HG02759 (cell line): ENCODE data around the gene ERBB2.
"Not testable (repeated sequence)": the region's sequence is repeated elsewhere in the genome, so short reads cannot be mapped to it uniquely, and the experiment has no call there.

ENCODE experiments used
- ATAC-seq: cut with Tn5 transposase; IDR thresholded peaks from one replicate; pipeline ENCODE4 v1.9.1; 2021; ENCODE audit warnings: mild to moderate bottlenecking, moderate library complexity; ENCODE audit not compliant: unreplicated experiment

The ERBB2 gene

GRCh38 chr17:39756380-39757079 is 56.7 kb downstream of the ERBB2 start:
- ATAC-seq = no peak

DNA sequence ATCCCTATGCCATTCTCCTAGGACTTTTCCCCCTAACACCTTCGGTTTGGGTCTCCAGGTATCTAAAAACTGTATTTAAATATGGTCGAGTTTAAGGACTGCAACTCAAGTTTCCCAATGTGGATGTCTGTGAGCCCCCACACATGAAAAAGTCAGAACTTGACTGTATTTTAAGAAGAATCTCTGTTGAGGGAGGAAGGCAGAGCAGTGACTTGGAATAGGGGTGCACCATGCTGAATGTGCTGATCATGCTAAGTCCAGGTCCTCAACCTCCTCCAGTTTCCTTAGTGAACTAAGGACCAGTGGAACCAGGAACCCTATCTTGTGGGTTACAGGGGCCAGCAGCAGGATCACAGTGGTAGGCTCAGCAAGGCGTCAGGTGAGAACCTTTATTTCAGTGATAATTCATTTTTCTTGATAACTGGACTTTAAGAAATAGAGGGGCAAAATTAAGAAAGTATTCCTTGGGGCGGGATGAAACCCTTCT is 57.4 kb downstream of the ERBB2 start:
- no peak for ATAC-seq

DNA sequence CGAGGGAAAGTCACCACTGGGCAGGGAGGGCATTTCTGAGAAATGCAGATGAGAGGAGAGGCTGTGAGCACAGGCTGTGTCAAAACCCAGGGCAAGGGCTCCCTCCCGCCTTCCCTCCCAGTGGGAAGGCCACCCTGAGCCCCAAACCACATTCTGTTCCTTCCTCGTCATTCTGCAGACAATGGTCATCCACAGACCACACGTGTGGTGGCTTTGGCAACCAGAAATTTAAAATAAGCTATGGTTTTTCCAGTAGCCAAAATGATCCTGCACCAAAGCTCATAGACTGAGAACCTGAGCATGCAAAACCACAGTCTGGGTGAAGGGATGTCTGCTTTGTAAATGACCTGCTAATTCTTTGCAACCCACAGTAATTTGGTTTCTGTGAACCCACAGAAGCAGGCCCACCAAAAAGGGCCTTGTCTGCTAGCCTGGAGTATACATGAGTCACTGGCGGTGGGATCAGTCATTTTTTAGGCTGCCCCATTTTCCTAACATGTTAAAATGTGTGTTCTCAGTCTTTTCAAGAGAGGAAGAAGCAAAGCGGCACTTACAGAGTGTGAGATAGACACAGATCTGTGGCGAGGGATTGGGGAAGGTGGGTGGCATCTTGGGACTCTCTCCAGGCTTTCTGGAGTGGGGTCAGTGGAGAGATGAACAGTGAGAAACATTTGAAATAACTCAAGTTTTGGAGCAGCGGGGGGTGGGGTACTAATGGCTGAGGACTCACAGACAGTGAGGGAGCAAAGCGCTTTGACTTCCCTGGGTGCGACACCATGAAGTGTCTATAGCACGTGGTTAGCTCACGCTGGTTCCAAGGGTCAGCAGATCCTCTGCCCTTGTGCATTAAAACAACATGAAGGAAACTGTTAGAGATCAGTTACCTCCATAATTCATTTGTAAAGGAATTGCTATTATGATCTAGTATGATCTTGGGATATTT is 58.3 kb downstream of the ERBB2 start:
- ATAC-seq = no peak

GRCh38 chr17:39759204-39759603 is 59.3 kb downstream of the ERBB2 start:
- no peak for ATAC-seq

DNA sequence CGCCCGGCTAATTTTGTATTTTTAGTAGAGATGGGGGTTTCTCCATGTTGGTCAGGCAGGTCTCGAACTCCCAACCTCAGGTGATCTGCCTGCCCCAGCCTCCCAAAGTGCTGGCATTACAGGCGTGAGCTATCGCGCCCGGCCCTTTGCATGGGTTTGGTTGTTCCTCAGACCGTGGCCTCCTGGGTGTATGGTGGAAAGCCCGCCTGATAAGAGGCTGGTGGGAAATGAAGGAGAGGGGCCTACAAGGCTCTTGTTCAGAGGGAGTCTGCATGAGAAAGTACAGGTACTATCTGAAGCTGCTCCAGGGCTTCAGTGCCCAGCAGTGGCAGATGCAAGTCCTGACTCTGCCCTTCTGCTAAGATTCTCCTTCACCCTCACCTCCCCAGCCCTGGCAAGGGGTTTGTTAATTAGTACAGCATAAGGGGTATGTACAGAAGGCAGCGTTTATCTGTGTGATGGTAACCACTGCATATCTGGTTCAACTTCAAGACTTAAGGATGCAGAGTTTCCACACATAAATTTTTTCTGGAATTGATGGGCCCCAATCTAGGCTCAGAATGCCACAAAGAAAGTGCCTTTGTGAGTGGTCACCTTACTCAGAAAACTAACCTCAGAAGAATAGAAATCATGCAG is 62.1 kb downstream of the ERBB2 start:
- no peak for ATAC-seq

DNA sequence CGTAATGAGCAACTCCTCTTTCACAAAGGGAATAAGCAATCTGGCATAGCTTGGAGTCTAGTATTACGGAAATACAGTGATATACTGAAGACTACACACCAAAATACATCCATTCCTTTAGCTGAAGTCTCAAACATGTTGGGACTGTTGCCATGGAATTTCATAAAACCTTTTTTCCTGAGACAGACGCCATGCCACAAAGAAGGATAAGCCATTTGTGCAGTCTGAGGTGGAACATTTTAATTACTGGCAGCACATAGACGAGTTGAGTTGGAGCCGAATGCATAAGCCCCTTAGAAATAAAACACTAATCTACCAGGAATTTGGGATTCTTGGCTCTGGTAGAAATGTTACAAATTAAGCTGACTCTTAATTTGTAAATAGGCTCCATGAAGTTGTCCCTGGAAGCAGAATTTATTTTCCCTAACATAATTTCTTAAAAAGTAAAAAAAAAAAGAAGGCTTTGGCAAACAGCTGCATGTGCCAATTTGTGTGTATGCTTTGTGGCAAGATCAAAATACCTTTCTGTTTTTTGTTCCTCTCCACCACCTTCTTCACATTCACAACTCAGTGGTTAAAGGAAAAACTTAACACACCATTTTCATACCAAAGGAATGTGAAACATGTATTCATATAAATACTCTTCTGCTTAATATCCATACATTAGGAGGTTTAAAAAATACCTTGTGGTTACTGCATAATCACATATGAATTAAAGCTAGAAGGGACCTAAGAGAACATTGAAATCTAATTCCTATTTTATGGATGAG is 63.4 kb downstream of the ERBB2 start:
- ATAC-seq = no peak

- not testable (repeated sequence) for ATAC-seq
Measured at GRCh38 chr17:39764171-39764570, 64.3 kb downstream of the ERBB2 start.

DNA sequence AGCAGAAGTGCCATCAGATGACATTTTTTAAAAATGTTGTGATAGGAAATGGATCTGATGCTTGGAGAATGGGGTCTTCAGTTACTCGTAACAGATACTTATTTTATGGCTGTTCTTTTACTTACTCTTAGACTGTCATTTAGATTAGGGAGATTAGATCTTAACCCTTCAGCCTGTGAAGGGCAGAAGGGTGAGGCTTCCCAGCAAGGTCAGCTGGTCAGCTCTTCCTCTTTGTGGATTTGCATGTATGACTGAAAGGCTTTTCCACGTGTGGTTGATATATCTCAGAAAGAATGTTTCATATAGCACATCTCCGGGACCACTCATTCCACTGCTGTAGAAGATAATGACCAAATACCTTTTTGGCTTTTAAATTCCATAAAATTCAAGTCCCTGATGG is 65.3 kb downstream of the ERBB2 start:
- ATAC-seq = no peak

- ATAC-seq = no peak
Measured at GRCh38 chr17:39765766-39766165, 65.9 kb downstream of the ERBB2 start.

DNA sequence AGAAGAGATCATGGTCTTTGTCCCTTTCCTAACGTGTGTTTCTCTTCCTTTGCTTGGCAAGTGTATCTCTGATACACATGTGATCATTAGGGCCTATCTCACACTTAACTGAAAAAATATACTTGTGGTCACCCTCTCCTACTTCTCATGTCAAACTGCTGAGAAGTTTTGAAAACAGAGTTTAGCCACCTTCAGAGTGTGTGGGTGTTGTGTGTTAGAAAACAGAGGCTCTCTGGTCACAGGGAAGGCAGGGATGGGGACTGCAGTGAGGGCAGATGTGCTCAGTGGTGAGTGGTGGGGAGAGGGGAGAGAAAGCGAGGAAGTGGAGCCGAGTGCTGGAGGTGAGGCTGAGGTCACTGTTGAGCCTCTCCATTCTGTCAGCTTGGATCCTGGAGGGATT is 67.3 kb downstream of the ERBB2 start:
- no peak for ATAC-seq

- peak; percentile 57 for ATAC-seq
Measured at GRCh38 chr17:39769974-39770587, 70.2 kb downstream of the ERBB2 start.

DNA sequence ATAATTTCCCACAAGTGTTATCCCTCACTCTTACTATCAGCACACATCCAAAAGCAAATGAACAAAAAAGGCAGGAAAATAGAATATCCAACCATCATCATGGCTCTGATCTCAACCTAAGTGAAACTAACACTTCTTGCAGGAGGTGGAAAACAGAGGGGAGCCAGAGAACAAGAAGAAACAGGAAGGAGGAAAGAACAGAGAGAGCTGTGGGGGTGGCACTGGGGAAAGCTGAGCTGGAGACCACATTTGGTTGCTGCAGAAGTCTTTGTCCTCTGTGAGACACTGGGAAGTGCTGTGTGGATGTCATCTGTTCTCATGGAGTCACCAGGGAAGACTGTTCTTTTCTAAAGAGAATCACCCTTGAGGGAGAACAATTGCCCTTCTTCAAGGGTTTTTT is 72.6 kb downstream of the ERBB2 start:
- ATAC-seq = no peak

DNA sequence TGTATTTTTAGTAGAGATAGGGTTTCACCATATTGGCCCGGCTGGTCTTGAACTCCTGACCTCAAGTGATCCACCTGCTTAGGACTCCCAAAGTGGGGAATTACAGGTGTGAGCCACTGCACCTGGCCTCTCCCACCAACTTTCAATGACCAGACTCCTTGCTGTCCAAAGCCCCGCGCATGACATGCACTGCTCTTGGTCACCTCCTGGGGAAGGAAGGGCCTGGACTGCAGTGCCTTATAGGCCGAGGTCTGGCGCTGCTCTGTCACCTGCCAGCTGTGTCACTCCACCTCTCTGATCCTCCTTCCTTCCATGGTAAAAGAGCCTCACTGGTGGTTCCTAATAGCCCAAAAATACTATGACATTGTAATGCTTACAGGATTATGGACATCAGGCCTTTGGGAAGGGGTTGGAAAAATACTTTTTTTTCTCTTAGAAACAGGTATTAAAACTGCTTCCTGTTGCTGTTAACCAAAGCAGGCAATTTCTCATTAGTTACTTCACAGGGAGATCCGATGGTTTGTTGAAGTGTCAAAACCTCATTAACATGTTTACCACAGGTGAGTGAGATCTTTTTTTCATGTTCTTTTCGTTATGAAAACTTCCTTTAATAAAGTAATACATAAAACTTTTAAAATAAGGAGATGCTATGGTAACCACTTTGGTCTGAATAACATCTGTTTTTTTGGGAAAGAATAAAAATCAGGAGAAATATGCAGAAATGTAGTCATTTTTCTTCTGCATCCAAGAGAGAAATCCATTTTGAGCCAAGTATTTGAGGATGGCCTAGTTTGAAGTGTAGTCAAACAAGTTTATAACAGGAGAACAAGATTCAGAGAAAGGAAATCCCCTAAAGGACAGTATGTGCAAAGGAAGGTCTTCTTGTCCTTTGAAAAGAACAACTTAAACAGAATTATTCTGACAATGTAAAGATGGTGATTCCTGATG is 73.4 kb downstream of the ERBB2 start:
- no peak for ATAC-seq

- ATAC-seq = no peak
Measured at GRCh38 chr17:39774047-39774446, 74.2 kb downstream of the ERBB2 start.

GRCh38 chr17:39775031-39775430 is 75.2 kb downstream of the ERBB2 start:
- no peak for ATAC-seq

DNA sequence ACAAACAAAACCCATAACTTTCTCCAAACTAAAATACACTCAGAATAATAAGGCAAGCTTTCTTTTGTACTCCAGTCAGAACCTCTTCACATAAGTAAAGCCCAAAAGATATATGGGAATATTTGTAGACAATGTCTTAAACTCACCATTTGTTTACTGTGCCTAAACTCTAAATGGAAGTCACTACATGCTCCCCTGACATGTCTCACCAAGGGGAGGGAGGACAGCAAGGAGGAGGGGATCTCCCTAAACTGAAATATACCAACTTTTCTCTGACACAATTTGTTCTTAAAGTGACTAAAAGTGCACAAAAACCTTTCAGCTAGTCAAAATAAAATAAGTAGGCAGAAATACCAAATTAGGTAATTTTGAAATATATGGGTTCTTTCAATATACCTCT is 76.4 kb downstream of the ERBB2 start:
- no peak for ATAC-seq

GRCh38 chr17:39777534-39778365 is 77.9 kb downstream of the ERBB2 start:
- peak; percentile 36 for ATAC-seq
